HCT116 (cell line): ENCODE results near the gene CHP2. TPM values are rescaled to one million over a fixed set of nuclear protein-coding genes. Genes with fewer than 3 reads are reported as not detected.

Experiments used
- ATAC-seq: fragments of 200-7000 bp; cut with Tn5 transposase; 2 replicates; pipeline ENCODE4 v1.9.1; 2020; ENCODE audit warnings: mild to moderate bottlenecking, moderate library complexity
- BruUV-seq: library from RNA; stranded (reverse); fragments of 400-500 nt; replicated peaks from 2 replicates; lab custom pipeline; 2021; lab: Mats Ljungman, UMichigan
- CTCF ChIA-PET: fragments of 300-600 bp; sonication (Branson Sonifier 250); formaldehyde crosslinking; loops from one replicate; lab custom pipeline; 2021; ENCODE audit warnings: antibody characterized with exemption; lab: Charles Lee
- POLR2A ChIA-PET: fragments of 300-600, 350-600 bp; sonication (Branson Sonifier 250); formaldehyde crosslinking; loops from one replicate; lab custom pipeline; 2021; ENCODE audit warnings: antibody characterized with exemption; lab: Charles Lee
- RAD21 ChIA-PET, 2 experiments: fragments of 300-600 bp; sonication (Branson Sonifier 250); formaldehyde crosslinking; loops; one replicate each; lab custom pipeline; 2023; ENCODE audit warnings: low total read pairs in 2 of 2; ENCODE audit not compliant: uncharacterized antibody in 2 of 2, unreplicated experiment in 2 of 2, low non-redundant PET in 1 of 2; lab: Charles Lee
- DNase-seq: peaks from one replicate; pipeline ENCODE4 v3.0.0-alpha.2; 2010; ENCODE audit warnings: low read depth, low spot score
- H2AFZ ChIP-seq: fragments of 200-600 bp; shearing (Covaris generic), sonication (generic); 2 replicates; pipeline ENCODE4 v1.6.1; 2017; ENCODE audit warnings: low read depth, mixed run types, mixed read lengths, antibody characterized with exemption, low read length; ENCODE audit not compliant: poor library complexity, severe bottlenecking
- H3K27ac ChIP-seq: 2 replicates; pipeline ENCODE4 v1.5.1; 2012; ENCODE audit warnings: low read depth, low read length
- H3K27me3 ChIP-seq: fragments of 200-600 bp; sonication (generic); 2 replicates; pipeline ENCODE4 v1.6.1; 2016; ENCODE audit warnings: mixed run types, low read length, mixed read lengths; ENCODE audit not compliant: insufficient read depth
- H3K36me3 ChIP-seq, 2 experiments: fragments of 200-500 bp in 1 of 2; fragments of 200-600 bp in 1 of 2; sonication (Bioruptor generic) in 1 of 2; sonication (generic) in 1 of 2; 2 replicates each; pipeline versions ENCODE4 v1.5.1 to v1.6.1; 2014 to 2016; ENCODE audit warnings: low read length in 2 of 2, inconsistent platforms in 1 of 2, mixed read lengths in 1 of 2, mixed run types in 1 of 2; ENCODE audit not compliant: insufficient read depth in 2 of 2, control insufficient read depth in 1 of 2
- H3K4me1 ChIP-seq, 2 experiments: fragments of 200-600 bp in 1 of 2; sonication (generic) in 1 of 2; 2 replicates each; pipeline versions ENCODE4 v1.5.1 to v1.6.1; 2012 to 2017; ENCODE audit warnings: low read length in 2 of 2, inconsistent platforms in 1 of 2, mild to moderate bottlenecking in 1 of 2, mixed read lengths in 1 of 2, mixed run types in 1 of 2, moderate library complexity in 1 of 2; ENCODE audit not compliant: insufficient read depth in 2 of 2, control insufficient read depth in 1 of 2
- H3K4me2 ChIP-seq: fragments of 200-600 bp; sonication (generic); 2 replicates; pipeline ENCODE4 v1.6.1; 2017; ENCODE audit warnings: mixed run types, low read length, mixed read lengths
- H3K4me3 ChIP-seq, 2 experiments: fragments of 200-600 bp in 1 of 2; sonication (generic) in 1 of 2; replicated peaks in 1 of 2; 2 replicates each; pipeline ENCODE4 v1.5.1; 2011 to 2016; ENCODE audit warnings: low read length in 2 of 2, control low read depth in 1 of 2, low read depth in 1 of 2, mild to moderate bottlenecking in 1 of 2, mixed read lengths in 1 of 2, mixed run types in 1 of 2
- H3K79me2 ChIP-seq: fragments of 200-600 bp; sonication (generic); 2 replicates; pipeline ENCODE4 v1.6.1; 2017; ENCODE audit warnings: mild to moderate bottlenecking, mixed run types, low read length, moderate library complexity, mixed read lengths; ENCODE audit not compliant: insufficient read depth
- H3K9ac ChIP-seq: fragments of 200-600 bp; sonication (generic); 2 replicates; pipeline ENCODE4 v1.6.1; 2016; ENCODE audit warnings: low read length, mixed read lengths
- H3K9me2 ChIP-seq: fragments of 200-600 bp; sonication (generic), shearing (Covaris generic); 2 replicates; pipeline ENCODE4 v1.6.1; 2017; ENCODE audit warnings: mixed run types, mild to moderate bottlenecking, moderate library complexity; ENCODE audit not compliant: insufficient read depth
- H3K9me3 ChIP-seq, 2 experiments: fragments of 200-500 bp in 1 of 2; fragments of 200-600 bp in 1 of 2; sonication (Bioruptor generic) in 1 of 2; sonication (generic) in 1 of 2; 2 replicates each; pipeline ENCODE4 v1.6.1; 2014 to 2017; ENCODE audit warnings: low read length in 2 of 2, mixed read lengths in 2 of 2, inconsistent platforms in 1 of 2, low read depth in 1 of 2, mild to moderate bottlenecking in 1 of 2, mixed run types in 1 of 2, moderate library complexity in 1 of 2; ENCODE audit not compliant: control insufficient read depth in 1 of 2, insufficient read depth in 1 of 2
- H4K20me1 ChIP-seq: fragments of 200-600 bp; sonication (generic), shearing (Covaris generic); 2 replicates; pipeline ENCODE4 v1.6.1; 2017; ENCODE audit warnings: mixed run types, mild to moderate bottlenecking, moderate library complexity; ENCODE audit not compliant: insufficient read depth
- CBX3 ChIP-seq: IDR thresholded peaks from 2 replicates; pipeline ENCODE4 v1.6.1; 2012; ENCODE audit warnings: low read depth
- CEBPB ChIP-seq: IDR thresholded peaks from 2 replicates; pipeline ENCODE4 v1.6.1; 2012; ENCODE audit warnings: low read depth
- CTCF ChIP-seq, 3 experiments: fragments of 200-600 bp in 1 of 3; sonication (generic) in 1 of 3; IDR thresholded peaks in 2 of 3; conservative IDR thresholded peaks in 1 of 3; 2 replicates each; pipeline ENCODE4 v1.5.1; 2012 to 2017; ENCODE audit warnings: low read depth in 2 of 3, low read length in 2 of 3, antibody characterized with exemption in 1 of 3, borderline replicate concordance in 1 of 3, control low read depth in 1 of 3, mild to moderate bottlenecking in 1 of 3, mixed read lengths in 1 of 3, mixed run types in 1 of 3, moderate library complexity in 1 of 3; ENCODE audit not compliant: insufficient read depth in 1 of 3
- EGR1 ChIP-seq: IDR thresholded peaks from 2 replicates; pipeline ENCODE4 v1.6.1; 2012; ENCODE audit warnings: low read depth
- ELF1 ChIP-seq: IDR thresholded peaks from 2 replicates; pipeline ENCODE4 v1.6.1; 2012; ENCODE audit warnings: low read depth, borderline replicate concordance
- EZH2 ChIP-seq: fragments of 200-600 bp; sonication (generic); IDR thresholded peaks from 2 replicates; pipeline ENCODE4 v1.6.1; 2017; ENCODE audit warnings: antibody characterized with exemption, mixed run types
- POLR2A ChIP-seq: IDR thresholded peaks from 2 replicates; pipeline ENCODE4 v1.7.0; 2011; ENCODE audit warnings: borderline replicate concordance; ENCODE audit not compliant: insufficient read depth, insufficient read length; ENCODE audit errors: extremely low read depth
- REST ChIP-seq: IDR thresholded peaks from 2 replicates; pipeline ENCODE4 v1.6.1; 2012; ENCODE audit warnings: low read depth
- SIN3A ChIP-seq: IDR thresholded peaks from 2 replicates; pipeline ENCODE4 v1.6.1; 2012; ENCODE audit warnings: low read depth
- TCF7L2 ChIP-seq: IDR thresholded peaks from 2 replicates; pipeline ENCODE4 v1.7.0; 2011; ENCODE audit warnings: borderline replicate concordance, inconsistent platforms; ENCODE audit not compliant: insufficient read depth, insufficient read length; ENCODE audit errors: extremely low read depth
- YY1 ChIP-seq: IDR thresholded peaks from 2 replicates; pipeline ENCODE4 v1.6.1; 2011; ENCODE audit warnings: low read length, low read depth, moderate library complexity, mild to moderate bottlenecking; ENCODE audit not compliant: insufficient replicate concordance; ENCODE audit errors: extremely low read depth
- ZFX ChIP-seq: fragments of 450-650 bp; IDR thresholded peaks from 2 replicates; pipeline ENCODE4 v1.6.1; 2017
- ZNF274 ChIP-seq: fragments of 200-500 bp; sonication (Bioruptor generic); IDR thresholded peaks from 2 replicates; pipeline ENCODE4 v1.6.1; 2014; ENCODE audit warnings: mild to moderate bottlenecking, low read depth, low read length, inconsistent platforms
- intact Hi-C: fragments of 100-400 bp; cut with micrococcal nuclease; formaldehyde crosslinking; loops from 2 replicates; pipeline ENCODE4 v1.10.0; 2022
- total RNA-seq: library from RNA; stranded (reverse); gene quantifications from one replicate; pipeline ENCODE4 v1.2.1, GENCODE V29; 2021; ENCODE audit not compliant: unreplicated experiment
- TF ChIP-seq, protein P1 (sequence below): IDR thresholded peaks from 2 replicates; pipeline ENCODE4 v1.6.1; 2012
- TF ChIP-seq, protein P2 (sequence below): IDR thresholded peaks from 2 replicates; pipeline ENCODE4 v1.6.1; 2012

CHP2 gene
- total RNA-seq, 1 experiment from 2014 or later = not detected

DNA sequence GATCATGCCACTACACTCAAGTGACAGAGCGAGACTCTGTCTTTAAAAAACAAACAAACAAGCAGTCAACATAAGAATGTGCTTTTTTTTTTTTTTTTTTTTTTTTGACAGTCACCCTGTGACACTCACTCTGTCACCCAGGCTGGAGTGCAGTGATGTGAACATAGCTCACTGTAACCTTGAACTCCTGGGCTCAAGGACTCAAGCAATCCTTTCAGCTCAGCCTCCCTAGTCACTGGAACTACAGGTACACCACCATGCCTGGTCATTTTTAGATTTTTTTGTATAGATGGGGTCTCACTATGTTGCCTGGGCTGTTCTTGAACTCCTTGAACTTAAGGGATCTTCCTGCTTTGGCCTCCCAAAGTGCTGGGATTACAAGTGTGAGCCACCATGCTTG lies 15.3 kb upstream of the CHP2 start (continued):
- no peak for TF ChIP-seq CTCF (IDR thresholded peaks at IDR 0.05 in 2 of 3, conservative IDR thresholded peaks at IDR 0.05 in 1 of 3; ENCODE audit: borderline replicate concordance in 1 of 3, insufficient read depth in 1 of 3, low read depth in 2 of 3, low read length in 2 of 3)
- no peak for TF ChIP-seq POLR2A
- TF ChIP-seq EGR1 = no peak
- no peak for TF ChIP-seq ELF1
- no peak for TF ChIP-seq EZH2

DNA sequence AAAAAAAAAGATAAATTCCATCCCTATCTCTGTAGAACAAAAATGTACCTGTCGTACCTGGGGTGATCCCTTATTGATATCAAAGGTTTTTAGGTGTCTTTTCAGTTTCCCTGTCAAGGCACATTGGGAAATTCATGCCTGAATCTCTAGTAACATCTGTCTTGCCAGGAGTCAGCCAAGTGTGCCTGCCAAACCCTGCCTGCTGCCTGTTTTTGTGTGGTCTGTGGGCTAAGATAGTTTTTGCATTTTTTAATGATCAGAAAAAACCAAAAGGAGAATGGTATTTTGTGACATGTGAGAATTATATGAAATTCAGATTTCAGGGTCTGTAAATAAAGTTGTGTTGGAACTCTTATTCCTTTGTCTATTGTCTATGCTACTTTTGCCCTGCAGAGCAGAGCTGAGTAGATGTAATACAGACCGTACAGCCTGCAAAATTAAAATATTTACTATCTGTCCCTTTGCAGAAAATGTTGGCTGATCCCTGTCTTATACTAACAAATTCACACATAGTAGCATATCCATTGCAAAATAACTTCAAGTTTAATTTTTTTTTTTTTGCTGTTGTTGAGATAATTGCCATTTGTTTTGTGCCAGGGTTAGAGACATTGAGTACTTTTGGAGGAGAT lies 13.0 kb upstream of the CHP2 start:
- no TSS peak for BruUV-seq
- Histone ChIP-seq H3K27ac (no peak overlapping the region), H3K36me3 (no peaks in the 10 kb centered on the region), H3K79me2 (no peaks in the 10 kb centered on the region), H3K4me2 (no peak overlapping the region), H3K27me3 (peaks cover 5% of the 10 kb centered on the region; the same call in 1 of the 2 replicates), H3K9ac (no peak overlapping the region), H3K4me1 (no peaks in the 10 kb centered on the region), H3K4me3 (no peak overlapping the region), H4K20me1 (no peaks in the 10 kb centered on the region), H3K9me2 (no peaks in the 10 kb centered on the region), H3K9me3 (no peaks in the 10 kb centered on the region), H2AFZ (no peak overlapping the region)
- ChIA-PET CTCF (no interaction called here), RAD21 (interaction anchor here in 1 of 2 experiments (1.1 kb wide), 1 partner anchor 268 kb away, joined by 3 read pairs; no protein-coding TSS in a partner anchor), POLR2A (no interaction called here)
- intact Hi-C loops = no loop called here
- ATAC-seq (no peak), DNase-seq (no peak)
- no peak for TF ChIP-seq CEBPB
- TF ChIP-seq, protein P1, sequence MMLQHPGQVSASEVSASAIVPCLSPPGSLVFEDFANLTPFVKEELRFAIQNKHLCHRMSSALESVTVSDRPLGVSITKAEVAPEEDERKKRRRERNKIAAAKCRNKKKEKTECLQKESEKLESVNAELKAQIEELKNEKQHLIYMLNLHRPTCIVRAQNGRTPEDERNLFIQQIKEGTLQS = no peak
- TF ChIP-seq CBX3 = no peak
- no peak for TF ChIP-seq ZFX
- TF ChIP-seq REST = no peak
- no peak for TF ChIP-seq ELF1
- TF ChIP-seq EGR1 = no peak
- TF ChIP-seq SIN3A = no peak
- no peak for TF ChIP-seq CTCF (IDR thresholded peaks at IDR 0.05 in 2 of 3, conservative IDR thresholded peaks at IDR 0.05 in 1 of 3; ENCODE audit: borderline replicate concordance in 1 of 3, insufficient read depth in 1 of 3, low read depth in 2 of 3, low read length in 2 of 3)
- TF ChIP-seq ZNF274 = no peak
- no peak for TF ChIP-seq TCF7L2
- TF ChIP-seq, protein P2, sequence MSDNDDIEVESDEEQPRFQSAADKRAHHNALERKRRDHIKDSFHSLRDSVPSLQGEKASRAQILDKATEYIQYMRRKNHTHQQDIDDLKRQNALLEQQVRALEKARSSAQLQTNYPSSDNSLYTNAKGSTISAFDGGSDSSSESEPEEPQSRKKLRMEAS = no peak
- no peak for TF ChIP-seq YY1
